H54 (cell line): ENCODE results near the gene SLF2.
A peak's percentile ranks its signal among the peaks of the same experiment; 100 is the strongest.

ENCODE experiments used
- DNase-seq: peaks from one replicate; pipeline ENCODE4 v3.0.0; 2011; ENCODE audit warnings: low spot score, mixed read lengths; ENCODE audit not compliant: insufficient read length
- FAIRE-seq: peaks from 3 replicates; lab custom pipeline; 2011; peaks lifted over from hg19 to GRCh38; lab: Jason Lieb, UNC
- POLR2A ChIP-seq: IDR thresholded peaks from 2 replicates; pipeline ENCODE4 v1.6.1; 2011; ENCODE audit warnings: low read depth, mild to moderate bottlenecking, low read length

The SLF2 gene

DNA sequence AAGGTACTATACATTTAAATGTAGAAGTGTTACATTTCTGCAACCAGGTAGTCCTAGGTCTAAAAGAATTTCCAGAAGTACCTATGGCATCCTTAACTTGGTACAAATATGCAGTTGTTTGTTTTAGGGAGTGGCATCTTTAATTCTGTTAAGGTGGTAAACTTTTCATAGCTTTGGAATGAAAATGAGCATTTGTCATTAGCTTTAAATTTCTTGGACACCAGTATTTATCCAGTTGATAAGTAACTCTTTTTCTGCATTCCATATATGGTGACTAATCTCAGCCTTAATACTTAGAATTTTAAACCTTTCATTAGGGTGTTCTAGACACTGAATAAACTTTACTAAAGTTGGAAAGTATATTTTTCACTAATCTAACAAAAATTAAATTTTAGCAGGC lies 10.8 kb downstream of the SLF2 start:
- no peak for TF ChIP-seq POLR2A
- FAIRE-seq = no peak
- no peak for DNase-seq

- no peak for TF ChIP-seq POLR2A
- FAIRE-seq = no peak
- DNase-seq = no peak
These were observed 14.5 kb downstream of the SLF2 start for GRCh38 chr10:100927266-100927665.

- no peak for TF ChIP-seq POLR2A
- FAIRE-seq (no peak), DNase-seq (no peak)
These were observed 15.3 kb downstream of the SLF2 start for GRCh38 chr10:100928039-100928438.

DNA sequence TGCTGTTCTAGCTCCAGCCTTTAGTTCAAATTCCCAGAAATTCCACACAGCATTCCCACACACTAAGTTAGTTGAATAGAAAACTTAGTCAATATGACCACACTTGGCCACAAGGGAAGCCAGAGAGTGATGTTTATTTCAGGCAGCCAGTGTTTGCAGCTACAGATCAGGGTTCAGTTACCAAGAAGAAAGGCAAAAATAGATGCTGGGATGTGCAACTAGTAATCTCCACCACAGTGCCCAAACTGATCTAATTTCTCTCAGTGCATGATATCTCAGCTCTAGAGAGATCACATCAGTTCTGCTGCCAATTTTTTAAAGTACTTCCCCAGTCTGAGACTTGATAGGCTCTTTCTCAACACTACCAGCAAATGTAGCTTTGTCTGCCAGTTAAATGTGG lies 17.6 kb downstream of the SLF2 start:
- no peak for FAIRE-seq
- DNase-seq = no peak
- TF ChIP-seq POLR2A = no peak

DNA sequence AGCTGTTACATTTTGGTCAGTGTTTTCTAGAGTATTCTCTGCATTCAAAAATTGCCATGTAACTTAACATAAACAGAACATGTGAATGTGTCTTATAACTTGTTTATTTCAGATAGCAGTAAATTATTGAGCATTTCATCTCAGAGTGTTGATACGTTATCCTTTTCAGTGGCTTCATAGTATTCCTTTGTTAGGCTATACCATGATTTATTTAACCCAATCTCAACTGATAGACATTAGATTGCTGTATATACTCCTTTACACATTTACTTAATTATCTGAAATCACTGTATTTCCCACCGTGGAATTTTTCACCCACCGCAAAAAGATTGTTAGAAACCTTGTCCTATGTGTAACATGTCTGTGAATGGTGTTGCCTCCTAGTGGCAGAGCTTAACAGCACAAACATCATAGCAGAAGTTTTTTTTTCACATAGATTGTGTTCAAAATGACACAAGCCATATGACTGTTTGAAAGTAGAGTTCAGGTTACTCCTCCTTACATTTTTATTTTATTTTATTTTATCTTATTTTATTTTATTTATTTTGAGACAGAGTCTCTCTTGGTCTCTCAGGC lies 21.4 kb downstream of the SLF2 start:
- no peak for TF ChIP-seq POLR2A
- peak; percentile 62 for FAIRE-seq
- no peak for DNase-seq

GRCh38 chr10:100939763-100940344 lies 27.1 kb downstream of the SLF2 start:
- FAIRE-seq (no peak), DNase-seq (no peak)
- TF ChIP-seq POLR2A = no peak

DNA sequence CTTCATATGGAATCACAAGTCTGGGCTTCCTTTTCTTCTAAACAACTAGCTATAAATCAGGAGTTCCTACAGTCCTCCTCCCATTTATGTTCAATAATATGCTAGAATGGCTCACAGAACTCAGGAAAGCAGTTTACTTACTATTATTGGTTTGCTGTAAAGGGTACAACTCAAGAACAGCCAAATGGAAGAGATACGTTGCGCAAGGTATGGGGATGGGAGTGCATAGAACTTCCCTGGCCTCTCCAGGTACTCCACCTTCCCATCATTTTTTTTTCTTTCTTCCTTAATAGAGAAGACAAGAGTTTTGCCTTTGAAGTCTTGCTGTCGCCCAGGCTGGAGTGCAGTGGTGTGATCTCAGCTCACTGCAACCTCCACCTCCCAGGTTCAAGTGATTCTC lies 29.5 kb downstream of the SLF2 start:
- FAIRE-seq (no peak), DNase-seq (no peak)
- no peak for TF ChIP-seq POLR2A

GRCh38 chr10:100943508-100943907 lies 30.7 kb downstream of the SLF2 start:
- no peak for DNase-seq
- no peak for TF ChIP-seq POLR2A
- no peak for FAIRE-seq

- FAIRE-seq = peak; percentile 23
- TF ChIP-seq POLR2A = no peak
These were observed 33.0 kb downstream of the SLF2 start for GRCh38 chr10:100945754-100946153.

DNA sequence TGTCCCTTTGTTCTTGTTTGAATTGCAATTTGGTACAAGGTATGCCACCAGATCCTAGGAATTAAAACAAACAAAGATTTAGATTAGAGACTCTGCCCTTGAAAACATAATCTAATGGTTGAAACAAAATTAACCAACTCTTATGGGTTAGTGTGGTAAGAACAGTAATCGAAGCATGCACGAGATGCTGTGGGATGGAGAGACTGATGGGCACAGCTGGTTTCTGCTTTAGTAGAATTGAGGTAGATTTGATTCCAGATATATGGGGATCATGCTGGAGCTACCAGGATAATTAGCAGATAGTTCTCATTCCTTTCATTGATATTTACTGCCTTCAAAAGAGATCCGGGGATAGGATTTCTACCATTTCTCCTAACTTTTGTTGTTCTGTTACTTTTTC lies 36.2 kb downstream of the SLF2 start:
- no peak for FAIRE-seq
- DNase-seq = no peak
- TF ChIP-seq POLR2A = no peak

More at GRCh38 chr10:100945754-100946153, 33.0 kb downstream of the SLF2 start:
- no peak for DNase-seq

GRCh38 chr10:100960251-100960650 lies 47.5 kb downstream of the SLF2 start:
- no peak for TF ChIP-seq POLR2A
- FAIRE-seq (peak; percentile 20), DNase-seq (no peak)

DNA sequence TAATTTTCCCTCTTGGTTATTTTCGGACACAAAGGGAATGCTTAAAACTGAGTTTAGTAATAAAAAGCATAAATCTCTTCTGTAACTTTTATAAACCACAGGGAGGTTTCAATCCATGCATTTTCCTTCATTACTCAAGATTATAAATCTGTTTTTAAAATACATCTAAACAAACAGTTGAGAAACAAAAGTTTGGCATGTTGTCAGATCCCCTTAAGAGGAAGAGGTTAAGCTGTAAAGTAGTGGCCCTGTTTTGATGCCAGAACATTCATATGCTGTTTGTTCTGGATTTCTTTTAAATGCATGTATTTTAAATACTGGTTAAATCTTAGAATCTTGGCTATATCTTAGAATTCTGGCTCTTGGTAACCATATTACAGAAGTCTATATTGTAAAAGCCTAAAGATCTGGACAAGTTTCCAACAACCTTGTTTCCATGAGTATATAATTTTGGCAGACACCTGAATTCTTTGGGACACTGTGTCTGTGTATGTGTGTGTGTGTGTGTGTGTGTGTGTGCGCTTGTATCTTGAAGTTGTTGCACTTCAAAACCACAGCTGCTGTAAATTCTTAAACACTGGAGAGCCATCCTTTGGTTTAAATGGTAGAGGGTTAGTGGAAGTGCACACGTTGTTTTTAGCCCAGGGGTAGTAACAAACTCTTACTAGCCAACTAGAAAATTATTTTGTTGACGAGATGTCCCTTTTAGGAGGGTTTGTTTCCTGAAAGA lies 49.8 kb downstream of the SLF2 start:
- no peak for TF ChIP-seq POLR2A
- FAIRE-seq (no peak), DNase-seq (no peak)

- TF ChIP-seq POLR2A = no peak
- DNase-seq (no peak), FAIRE-seq (no peak)
These were observed 51.1 kb downstream of the SLF2 start for GRCh38 chr10:100963826-100964225.

DNA sequence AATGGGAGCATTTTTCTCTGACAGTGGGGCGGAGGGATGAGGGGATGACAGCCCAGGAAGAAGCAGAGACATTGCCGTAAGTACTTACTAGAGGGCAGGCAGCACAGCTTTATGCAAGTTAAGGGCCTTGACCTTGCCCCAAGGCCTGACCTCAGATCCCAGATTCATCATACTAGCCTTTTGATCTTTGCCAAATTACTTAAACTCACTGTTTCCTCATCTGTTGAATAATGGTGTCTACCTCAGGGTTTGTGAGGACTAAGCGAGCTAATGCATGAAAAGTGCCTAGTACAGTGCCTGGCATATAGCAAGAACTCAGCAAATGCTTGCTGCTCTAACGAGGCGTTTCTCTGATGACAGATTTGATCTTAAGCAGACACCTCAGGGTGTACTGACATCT lies 53.1 kb downstream of the SLF2 start:
- TF ChIP-seq POLR2A = no peak
- FAIRE-seq = no peak
- no peak for DNase-seq

- DNase-seq = no peak
- FAIRE-seq = no peak
- no peak for TF ChIP-seq POLR2A
These were observed 54.1 kb downstream of the SLF2 start for GRCh38 chr10:100966887-100967286.
